ENCODE measurements around the gene VASN. TPM values are rescaled to one million over a fixed set of nuclear protein-coding genes. Genes with fewer than 3 reads are reported as not detected.
A peak's percentile ranks its signal among the peaks of the same experiment; 100 is the strongest.

Gene VASN
- total and polyA plus RNA-seq, 8 donors = 11.3 to 28.3 (median 16.7) TPM

DNA sequence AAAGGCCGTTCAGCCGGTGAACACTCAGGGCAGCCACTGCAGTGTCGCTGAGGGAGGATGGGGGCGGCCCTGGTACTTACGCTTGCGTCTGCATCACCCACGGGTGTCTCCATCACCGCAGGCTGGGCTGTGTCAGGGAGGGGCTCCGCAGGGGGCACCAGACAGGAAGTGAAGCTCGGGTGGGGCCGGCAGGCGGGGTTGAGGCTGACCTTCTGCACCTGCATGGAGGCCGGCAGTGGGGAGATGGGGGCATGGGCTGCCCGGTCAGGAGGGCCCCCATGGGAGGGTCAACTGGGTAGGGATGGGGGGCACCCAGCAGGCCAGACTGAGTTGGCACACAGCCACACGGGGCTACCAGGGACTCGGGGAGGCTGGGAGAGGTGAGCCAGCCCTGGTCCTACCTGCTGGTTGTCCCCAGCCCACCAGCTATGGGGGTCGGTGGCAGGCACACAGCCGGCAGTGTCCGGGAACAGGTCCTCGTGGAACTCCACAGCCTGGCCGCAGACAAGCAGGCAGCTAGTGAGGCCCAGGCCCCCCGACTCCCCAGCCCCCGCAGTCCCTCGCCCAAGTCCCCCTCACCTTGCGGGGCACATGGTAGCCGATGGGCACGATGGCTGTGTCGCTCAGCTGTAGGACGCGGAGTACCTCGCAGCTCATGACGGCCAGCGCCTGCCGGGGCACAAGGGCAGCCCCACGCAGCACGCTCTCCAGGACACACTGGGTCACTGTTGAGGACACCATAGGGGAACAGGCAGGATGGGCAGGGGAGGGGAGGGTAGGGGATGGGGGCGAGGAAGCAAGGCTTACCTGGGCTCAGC, 7.2 kb upstream of the VASN start:
- TF ChIP-seq, protein P1, sequence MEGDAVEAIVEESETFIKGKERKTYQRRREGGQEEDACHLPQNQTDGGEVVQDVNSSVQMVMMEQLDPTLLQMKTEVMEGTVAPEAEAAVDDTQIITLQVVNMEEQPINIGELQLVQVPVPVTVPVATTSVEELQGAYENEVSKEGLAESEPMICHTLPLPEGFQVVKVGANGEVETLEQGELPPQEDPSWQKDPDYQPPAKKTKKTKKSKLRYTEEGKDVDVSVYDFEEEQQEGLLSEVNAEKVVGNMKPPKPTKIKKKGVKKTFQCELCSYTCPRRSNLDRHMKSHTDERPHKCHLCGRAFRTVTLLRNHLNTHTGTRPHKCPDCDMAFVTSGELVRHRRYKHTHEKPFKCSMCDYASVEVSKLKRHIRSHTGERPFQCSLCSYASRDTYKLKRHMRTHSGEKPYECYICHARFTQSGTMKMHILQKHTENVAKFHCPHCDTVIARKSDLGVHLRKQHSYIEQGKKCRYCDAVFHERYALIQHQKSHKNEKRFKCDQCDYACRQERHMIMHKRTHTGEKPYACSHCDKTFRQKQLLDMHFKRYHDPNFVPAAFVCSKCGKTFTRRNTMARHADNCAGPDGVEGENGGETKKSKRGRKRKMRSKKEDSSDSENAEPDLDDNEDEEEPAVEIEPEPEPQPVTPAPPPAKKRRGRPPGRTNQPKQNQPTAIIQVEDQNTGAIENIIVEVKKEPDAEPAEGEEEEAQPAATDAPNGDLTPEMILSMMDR (IDR thresholded peaks at IDR 0.05) = no peak
- Histone ChIP-seq H3K4me3 (no peak overlapping the region), H3K4me1 (peaks cover 4 to 7% of the 10 kb centered on the region in 2 donors), H3K27me3 (no peaks in the 10 kb centered on the region), H3K27ac (no peak overlapping the region), H3K36me3 (peaks cover 0 to 77% of the 10 kb centered on the region in 2 donors), H3K9me3 (no peaks in the 10 kb centered on the region)
- ATAC-seq (no peak), DNase-seq (peak in 1 of 4 donors; percentile 77)
- intact Hi-C loops (cut with DNase I) = no loop called here

DNA sequence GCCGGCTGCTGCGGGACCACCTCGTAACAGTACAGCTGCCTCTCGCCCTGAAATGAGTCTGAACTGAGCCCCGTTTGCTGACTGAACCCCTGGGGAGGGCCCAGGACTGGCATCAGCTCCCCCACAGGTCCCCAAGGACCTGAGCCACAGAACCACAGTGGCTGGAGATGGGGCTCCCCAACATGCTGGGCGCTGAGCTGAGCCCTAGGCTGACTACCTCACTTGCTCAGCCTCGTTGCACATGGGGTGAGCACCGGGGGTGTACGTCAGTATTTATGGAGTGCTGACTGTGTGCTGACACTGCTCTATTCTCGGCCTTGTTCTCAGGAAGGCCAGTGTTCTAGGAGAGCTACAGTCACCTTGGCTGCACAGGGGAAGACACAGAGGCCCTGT, 6.6 kb upstream of the VASN start:
- no peak overlapping the region for H3K27ac ChIP-seq
- DNase-seq (no peak), ATAC-seq (no peak)
- H3K4me1 ChIP-seq = peaks cover 4 to 13% of the 10 kb centered on the region in 2 donors
- intact Hi-C loops (cut with DNase I) = no loop called here
- TF ChIP-seq, protein P1 (IDR thresholded peaks at IDR 0.05) = no peak
- H3K4me3 ChIP-seq = no peak overlapping the region
- no peaks in the 10 kb centered on the region for H3K27me3 ChIP-seq
- no peaks in the 10 kb centered on the region for H3K9me3 ChIP-seq
- H3K36me3 ChIP-seq = peaks cover 0 to 74% of the 10 kb centered on the region in 2 donors

DNA sequence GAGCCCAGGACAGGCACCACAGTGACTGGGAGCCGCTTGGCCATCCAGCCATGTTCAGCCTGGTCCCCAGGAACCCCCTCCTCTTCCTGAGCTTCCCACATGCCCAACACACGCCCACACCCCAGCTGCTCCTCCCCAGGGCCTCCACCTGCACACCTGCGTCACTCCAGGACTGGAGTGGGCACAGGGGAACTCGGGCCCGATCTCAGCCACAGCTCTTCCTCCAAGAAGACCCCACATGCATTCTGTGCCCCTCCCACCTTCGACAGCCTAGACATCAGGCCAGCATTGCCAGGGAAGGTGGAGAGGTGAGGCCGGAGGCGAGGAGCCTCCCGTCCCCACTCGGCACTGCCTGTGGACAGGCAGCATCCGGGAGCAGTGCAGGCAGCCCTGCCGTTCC, 6.0 kb upstream of the VASN start:
- Histone ChIP-seq H3K4me3 (no peak overlapping the region), H3K36me3 (peaks cover 0 to 69% of the 10 kb centered on the region in 2 donors), H3K27me3 (no peaks in the 10 kb centered on the region), H3K4me1 (peaks cover 7 to 19% of the 10 kb centered on the region in 2 donors), H3K9me3 (no peaks in the 10 kb centered on the region), H3K27ac (no peak overlapping the region)
- intact Hi-C loops (cut with DNase I) = no loop called here
- TF ChIP-seq, protein P1 (IDR thresholded peaks at IDR 0.05) = no peak
- ATAC-seq (no peak), DNase-seq (peak in 1 of 4 donors; percentile 46)

DNA sequence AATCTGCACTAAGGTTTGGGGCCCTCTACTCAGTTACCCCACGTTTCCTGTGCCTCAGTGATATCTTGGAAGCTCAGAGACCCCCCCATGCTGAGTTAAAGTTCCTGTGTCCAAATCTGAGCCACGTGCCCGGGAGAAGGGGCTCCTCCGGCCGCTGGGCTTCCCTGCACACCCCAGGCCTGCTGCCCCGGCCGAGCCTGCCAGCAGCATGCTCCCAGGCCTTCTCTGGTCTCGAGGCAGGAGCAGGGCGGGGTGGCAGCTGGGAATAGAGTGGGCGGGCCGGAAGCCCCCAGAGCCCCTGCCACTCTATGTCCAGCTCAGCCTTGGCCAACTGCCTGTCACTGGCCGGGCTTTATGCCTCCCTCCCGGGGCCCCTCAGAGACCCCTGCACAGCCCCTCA, 5.6 kb upstream of the VASN start:
- intact Hi-C loops (cut with DNase I) = no loop called here
- ATAC-seq = no peak

DNA sequence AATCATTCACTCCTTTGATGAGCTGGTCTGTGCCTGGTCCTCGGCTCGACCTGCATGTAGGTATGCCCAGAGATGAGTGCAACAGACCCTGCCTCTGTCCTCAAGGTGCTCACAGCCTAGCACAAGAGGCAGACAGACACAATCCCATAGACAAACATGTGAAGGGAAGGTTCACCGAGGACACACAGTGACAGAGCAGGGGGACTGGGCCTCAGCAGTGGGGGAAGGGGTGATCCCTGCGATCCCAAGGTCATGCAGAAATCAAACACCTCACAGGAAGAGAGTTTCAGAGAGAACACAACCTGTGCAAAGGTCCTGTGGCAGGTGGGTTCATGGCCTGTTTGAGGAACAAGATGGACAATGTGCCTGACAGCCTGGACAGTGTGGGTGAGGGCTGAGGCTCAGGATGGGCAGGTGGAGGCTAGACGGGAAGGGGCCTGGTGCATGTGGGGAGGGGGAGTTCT, 4.2 kb upstream of the VASN start:
- ATAC-seq (no peak), DNase-seq (no peak)
- TF ChIP-seq, protein P1 (IDR thresholded peaks at IDR 0.05) = no peak
- intact Hi-C loops (cut with DNase I) = no loop called here
- Histone ChIP-seq H3K4me3 (no peak overlapping the region), H3K36me3 (peaks cover 0 to 51% of the 10 kb centered on the region in 2 donors), H3K27me3 (no peaks in the 10 kb centered on the region), H3K9me3 (no peaks in the 10 kb centered on the region), H3K4me1 (peaks cover 18 to 37% of the 10 kb centered on the region in 2 donors), H3K27ac (no peak overlapping the region)

More for the DNA sequence above, 5.6 kb upstream of the VASN start:
- TF ChIP-seq, protein P1 (IDR thresholded peaks at IDR 0.05) = no peak
- no peaks in the 10 kb centered on the region for H3K27me3 ChIP-seq
- H3K27ac ChIP-seq = no peak overlapping the region
- no peak for DNase-seq
- peaks cover 0 to 65% of the 10 kb centered on the region in 2 donors for H3K36me3 ChIP-seq
- peaks cover 10 to 23% of the 10 kb centered on the region in 2 donors for H3K4me1 ChIP-seq
- no peaks in the 10 kb centered on the region for H3K9me3 ChIP-seq
- no peak overlapping the region for H3K4me3 ChIP-seq

Measured in left lung (tissue), 10 donors.